ENCODE results near the gene NOCT.
"Not testable (repeated sequence)": the region's sequence is repeated elsewhere in the genome, so short reads cannot be mapped to it uniquely, and the experiment has no call there.

Gene NOCT

DNA sequence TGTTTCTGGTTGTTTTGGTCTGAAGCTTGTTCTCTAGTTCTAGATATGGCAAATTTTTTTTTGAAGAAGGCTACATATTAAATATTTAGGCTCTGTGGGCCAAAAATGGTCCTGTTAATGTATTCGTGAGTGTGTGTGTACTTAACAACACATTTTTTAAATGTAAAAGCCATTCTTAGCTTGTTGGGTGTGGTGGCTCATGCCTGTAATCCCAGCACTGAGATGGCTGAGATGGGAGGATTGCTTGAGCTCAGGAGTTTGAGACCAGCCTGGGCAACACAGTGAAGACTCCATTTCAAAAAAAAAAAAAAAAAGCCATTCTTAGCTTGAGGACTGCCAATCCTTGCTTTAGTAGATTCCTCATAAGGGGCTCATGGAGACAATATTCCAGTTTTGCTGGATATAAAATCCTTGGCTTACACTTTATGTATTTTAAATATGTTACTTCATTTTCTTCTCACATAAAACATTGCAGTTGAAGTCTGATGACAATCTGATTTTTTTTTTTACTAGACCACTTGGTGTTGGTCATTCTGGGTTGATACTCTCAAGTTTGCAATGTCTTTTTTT is 23.4 kb downstream of the NOCT start:
- no peak for FAIRE-seq
- no peak for DNase-seq (ENCODE audit: extremely low spot score, insufficient read length, low read depth)

DNA sequence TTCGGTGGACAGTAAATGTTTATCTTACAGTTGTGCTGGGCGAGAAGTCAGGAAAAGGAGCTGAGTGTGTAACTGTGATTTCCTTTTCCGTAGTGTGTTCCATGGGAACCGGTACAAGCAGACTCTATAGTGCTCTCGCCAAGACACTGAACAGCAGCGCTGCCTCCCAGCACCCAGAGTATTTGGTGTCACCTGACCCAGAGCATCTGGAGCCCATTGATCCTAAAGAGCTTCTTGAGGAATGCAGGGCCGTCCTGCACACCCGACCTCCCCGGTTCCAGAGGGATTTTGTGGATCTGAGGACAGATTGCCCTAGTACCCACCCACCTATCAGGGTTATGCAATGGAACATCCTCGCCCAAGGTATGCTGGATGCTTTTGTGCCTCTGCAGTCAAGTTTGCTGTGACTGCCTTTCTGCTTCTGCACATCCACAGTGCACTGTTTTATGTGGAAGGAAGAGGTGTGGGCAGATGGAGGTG is 27.4 kb downstream of the NOCT start:
- DNase-seq (ENCODE audit: extremely low spot score, insufficient read length, low read depth) = no peak
- no peak for FAIRE-seq

DNA sequence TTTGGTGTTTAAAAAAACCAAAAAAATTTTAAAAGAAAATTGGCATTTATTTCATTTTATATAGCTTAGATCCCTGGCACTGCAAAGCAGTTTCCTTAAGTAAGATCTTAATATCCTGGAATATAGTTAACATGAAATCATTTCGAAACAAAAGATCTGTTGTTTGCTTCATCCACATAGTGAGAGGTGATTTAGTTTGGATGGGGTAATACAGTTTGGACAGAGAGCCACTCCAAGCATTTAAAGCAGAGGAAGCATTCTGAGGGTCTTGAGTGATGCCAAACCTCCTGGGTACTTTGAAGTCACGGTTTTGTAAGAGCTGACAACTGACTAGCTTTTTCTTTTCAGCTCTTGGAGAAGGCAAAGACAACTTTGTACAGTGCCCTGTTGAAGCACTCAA is 28.7 kb downstream of the NOCT start:
- no peak for FAIRE-seq
- no peak for DNase-seq (ENCODE audit: extremely low spot score, insufficient read length, low read depth)

DNA sequence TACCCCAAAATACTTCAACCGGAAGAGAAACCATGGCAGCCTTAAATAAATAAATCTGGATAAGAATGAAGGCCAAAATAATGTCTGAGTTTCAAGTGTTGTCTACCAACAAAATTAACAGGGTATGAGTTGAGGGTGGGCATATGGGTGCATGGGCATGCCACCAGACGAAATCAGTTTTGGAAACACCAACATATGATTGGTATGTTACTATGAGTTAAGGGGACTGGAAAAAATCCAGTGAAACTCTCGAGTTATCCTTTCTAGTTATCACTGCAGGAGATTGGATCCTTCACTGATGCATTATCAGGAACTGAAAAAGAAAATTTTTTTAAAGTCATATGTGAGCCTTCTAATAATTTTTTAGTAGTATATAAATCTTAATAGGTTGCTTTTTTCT is 32.4 kb downstream of the NOCT start:
- FAIRE-seq (no peak), DNase-seq (ENCODE audit: extremely low spot score, insufficient read length, low read depth) (no peak)

DNA sequence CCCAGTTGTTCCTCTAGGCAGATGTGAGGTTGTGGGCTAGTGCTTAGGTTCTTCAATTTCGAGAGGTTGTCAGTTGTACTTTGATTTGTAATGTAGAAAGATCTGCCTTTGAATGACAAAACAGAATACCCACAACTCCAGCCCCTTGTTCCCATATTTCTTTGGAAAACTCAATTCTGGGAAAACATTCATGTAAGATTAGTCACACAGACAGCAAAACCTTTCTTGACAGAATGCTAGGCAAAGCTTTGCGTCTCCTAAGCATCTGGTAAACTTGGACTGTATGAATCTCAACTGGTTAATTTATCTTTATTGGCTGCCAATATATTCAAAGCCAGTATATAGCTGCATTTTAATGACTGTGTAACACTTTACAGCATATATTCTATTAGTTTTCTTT is 34.9 kb downstream of the NOCT start:
- FAIRE-seq (no peak), DNase-seq (ENCODE audit: extremely low spot score, insufficient read length, low read depth) (no peak)

DNA sequence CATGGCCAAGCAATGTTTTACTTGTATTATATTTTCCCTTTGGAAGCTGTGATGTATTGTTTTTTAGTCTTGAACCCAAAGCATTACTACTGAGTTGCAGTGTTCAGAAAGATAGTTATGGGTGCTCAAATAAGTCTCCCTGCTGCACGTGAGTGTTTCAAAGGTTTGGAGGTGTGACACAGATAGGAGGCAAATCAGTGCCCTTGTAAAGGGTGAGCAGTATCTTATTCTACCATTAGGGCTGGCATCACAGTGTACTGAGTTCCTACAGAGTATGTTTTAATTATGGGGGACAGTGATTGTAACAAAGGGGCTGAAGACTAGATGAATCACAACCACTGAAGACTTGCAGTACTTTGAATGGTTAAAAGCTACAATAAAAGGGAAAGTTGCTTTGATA is 38.3 kb downstream of the NOCT start:
- FAIRE-seq = no peak
- DNase-seq (ENCODE audit: extremely low spot score, insufficient read length, low read depth) = no peak

DNA sequence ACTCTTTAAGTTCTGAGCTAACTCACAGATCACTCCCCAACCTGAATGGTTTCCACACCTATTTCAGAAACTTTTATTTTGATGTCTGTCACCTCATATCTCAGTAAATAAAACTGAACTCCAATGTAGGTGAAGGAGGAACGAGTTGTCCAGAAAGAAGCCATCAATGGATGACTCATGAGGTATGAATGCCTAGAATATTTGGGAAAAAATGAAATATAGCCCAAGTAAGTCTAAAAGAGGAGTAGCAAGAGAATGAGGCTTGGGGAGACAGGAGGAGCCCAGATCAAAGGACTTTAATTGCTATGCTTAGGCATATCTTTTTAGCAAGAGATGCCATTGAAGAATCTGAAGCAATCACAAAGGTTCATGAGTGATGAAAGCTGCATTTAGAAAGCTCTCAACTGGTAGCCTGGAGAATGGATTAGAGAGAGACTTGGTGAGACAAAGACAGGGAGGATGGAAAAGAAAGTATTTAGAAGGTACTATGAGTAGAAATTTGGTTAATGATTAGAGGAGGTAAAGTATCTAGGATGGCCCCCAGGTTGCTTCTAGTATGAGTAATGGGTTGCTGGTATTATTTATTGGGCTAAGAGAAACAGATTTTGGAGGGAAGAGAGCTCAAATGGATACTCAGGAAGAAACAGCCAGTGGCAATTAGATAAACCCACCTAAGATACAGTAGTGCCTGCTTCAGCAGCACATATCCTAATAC is 39.4 kb downstream of the NOCT start:
- no peak for FAIRE-seq
- no peak for DNase-seq (ENCODE audit: extremely low spot score, insufficient read length, low read depth)

DNA sequence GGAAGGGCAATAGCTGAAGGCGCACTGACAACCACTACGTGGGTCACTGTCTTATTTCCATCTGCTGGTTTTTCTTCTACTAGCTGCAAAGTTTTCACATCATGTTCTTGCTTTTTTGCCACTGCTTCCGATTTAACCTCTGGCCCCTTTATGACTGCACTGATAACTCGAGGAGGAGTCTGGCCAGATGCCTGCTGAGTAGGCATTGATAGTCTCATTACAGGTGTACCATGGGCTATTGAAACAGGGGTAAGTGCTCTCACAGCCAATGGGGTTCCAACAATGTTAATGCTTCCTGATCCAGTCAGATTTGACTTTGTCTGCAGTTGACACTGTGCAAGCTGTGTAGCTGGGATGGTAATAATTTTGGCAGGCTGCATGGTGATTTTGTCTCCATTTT is 43.4 kb downstream of the NOCT start:
- not testable (repeated sequence) for DNase-seq (ENCODE audit: extremely low spot score, insufficient read length, low read depth); FAIRE-seq

DNA sequence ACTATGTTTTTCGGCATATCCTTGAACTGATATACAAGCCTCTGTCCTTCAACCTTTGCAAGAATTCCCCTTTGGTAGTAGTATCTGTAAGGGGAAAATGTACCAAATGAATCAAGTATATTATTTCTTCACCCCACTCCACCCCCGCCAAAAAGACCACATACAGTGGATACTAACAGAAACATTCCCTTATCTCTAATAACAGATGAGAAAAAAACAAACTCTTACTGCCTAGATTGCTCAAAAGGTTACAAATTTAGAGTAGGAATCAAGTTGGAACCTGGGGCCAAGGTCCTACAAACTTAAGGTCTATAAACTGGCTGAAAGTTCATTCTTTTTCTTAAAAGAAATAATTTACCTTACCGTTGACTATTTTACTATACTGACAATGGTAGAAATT is 45.0 kb downstream of the NOCT start:
- no peak for FAIRE-seq
- no peak for DNase-seq (ENCODE audit: extremely low spot score, insufficient read length, low read depth)

DNA sequence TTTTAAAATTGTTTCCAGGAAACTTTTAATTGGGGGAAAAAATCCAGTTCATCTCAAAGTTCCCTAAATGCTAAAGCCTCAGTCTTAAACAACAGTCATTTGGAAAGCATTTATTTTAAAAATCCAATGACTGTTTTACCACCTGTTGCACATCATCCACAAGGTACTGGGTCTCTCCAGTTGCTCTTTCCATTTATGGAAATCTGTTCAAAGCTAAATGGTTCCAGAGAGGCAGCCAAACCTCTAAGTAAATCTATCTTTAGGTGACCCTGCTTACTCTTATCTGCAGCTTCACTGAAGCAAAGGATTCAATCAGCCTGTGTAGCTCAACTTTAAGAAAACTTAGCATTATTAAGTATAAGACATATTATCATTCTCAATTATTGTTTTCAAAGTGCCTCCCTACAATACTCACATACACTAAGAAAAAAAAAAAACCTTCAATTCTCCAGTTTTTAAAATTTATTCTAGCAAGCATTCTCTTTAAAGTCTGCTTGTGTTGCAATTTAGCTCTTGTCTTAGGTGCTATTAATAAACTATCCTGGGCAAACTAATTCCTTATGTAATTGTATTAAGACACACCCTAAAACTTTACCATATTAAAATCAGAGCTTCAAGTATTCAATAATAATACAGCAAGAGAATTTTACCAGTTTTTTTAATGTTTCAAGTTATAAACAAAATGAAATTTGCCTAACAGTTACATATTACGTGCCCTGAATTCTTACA is 60.6 kb downstream of the NOCT start:
- DNase-seq (ENCODE audit: extremely low spot score, insufficient read length, low read depth) (no peak), FAIRE-seq (peak; percentile 35)

DNA sequence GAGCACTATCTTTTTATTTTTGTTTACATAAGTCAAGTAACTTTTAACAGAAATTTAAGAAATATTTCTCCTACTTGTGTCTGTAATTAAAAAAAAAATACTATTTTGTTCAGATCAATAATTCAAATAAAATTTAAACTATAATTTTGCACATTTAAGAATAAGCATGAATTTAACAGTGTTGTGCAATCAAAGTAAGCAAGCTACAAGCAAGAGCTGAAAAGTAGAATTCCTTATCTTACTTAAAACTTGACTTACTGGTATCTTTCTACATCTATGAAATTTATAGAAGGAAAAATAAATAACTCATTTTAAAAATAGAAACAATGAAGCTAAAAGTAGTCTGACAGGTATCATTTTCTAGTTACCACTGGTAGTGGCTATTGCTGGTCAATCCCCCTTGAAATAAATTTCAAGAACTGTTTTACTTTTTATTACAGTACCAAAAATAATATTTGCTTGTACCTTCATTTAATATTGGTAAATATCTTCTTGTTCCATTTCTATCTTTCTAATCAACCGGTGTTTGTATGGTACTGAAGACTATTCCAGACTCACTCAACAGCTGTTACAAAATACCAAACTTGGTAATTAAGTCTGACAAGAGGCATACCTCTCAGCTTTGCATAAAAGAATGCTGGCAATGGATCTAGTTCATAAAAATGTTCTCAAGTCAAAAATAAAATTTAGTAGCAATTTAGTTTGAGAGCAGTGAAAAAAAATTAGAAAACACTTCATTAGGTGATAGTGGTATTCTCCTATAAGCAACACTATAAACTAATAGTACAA is 62.2 kb downstream of the NOCT start:
- FAIRE-seq (peak; percentile 60), DNase-seq (ENCODE audit: extremely low spot score, insufficient read length, low read depth) (no peak)

DNA sequence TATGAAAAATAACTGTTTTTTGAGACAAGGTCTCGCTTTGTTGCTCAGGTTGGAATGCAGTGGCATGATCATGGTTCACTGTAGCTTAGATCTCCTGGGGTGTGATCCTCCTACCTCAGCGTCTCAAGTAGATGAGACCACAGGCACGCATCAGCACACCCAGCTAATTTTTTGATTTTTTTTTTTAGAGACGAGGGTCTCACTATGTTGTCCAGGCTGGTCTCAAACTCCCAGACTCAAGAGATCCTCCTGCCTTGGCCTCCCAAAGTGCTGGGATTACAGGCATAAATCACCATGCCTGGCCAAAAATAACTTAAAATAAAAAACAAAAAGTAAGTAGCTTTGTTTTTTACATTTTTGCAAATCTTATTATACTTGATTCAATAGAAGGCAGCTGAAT is 63.3 kb downstream of the NOCT start:
- DNase-seq (ENCODE audit: extremely low spot score, insufficient read length, low read depth) (no peak), FAIRE-seq (no peak)

DNA sequence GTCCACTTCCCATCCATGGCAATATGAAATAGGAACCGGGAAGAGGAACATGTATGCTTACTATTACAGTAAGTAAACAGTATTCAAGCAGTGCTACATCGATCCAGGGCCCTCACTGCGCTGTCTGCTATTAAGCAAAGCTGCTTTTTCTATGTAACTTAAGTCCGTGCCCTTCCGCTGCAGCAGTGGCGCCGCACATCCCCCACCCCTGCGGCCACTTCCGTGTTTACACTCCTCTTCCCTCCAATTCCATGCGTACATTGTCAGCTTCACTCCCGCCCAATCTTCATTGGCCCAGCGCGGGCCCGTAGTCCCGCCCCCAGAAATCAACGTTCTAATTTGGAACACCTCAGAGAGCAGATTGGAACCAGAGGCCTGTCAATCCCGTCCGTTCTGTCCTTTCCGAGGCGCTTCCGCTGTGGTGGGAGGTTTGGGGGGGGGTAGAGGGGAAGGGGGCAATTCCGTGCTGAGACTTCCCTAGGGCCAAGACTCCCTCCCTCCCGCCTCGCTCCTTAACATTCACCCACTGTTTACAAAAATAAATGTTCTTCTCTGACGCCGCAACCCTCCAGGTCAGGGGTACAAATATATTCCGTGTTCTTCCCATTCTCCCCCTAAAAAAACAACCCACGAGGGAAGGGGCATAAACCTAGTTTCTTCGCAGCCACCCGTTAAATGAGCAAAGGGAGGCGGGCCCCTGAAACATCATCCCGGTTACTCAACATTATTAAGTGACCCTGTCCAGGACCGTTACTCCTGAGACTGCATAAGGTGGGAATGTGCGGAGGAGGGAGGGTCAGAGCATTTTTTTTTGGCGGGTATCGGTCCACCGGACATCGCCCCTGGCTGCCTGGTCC is 67.4 kb downstream of the NOCT start:
- FAIRE-seq = peak; percentile 98

DNA sequence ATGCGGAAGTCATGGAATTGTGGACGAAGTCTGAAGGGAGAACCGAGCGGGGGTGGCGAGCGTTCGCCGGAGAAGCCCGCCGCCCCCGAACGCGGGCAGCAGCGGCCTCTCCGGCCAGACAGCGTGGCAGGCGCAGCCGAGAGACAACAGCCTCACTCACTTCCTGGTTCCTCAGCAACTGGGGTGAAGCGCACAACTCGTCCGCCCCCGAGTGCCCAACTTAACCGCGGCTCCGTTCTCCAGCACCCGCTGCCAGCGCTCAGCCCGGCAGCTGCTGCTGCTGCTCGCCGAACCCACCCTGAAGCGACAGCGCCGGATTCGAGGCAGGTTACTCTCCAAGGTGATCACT is 68.0 kb downstream of the NOCT start:
- peak; percentile 40 for DNase-seq (ENCODE audit: extremely low spot score, insufficient read length, low read depth)

More for the DNA sequence above, 67.4 kb downstream of the NOCT start:
- DNase-seq (ENCODE audit: extremely low spot score, insufficient read length, low read depth) = peak; percentile 81

DNA sequence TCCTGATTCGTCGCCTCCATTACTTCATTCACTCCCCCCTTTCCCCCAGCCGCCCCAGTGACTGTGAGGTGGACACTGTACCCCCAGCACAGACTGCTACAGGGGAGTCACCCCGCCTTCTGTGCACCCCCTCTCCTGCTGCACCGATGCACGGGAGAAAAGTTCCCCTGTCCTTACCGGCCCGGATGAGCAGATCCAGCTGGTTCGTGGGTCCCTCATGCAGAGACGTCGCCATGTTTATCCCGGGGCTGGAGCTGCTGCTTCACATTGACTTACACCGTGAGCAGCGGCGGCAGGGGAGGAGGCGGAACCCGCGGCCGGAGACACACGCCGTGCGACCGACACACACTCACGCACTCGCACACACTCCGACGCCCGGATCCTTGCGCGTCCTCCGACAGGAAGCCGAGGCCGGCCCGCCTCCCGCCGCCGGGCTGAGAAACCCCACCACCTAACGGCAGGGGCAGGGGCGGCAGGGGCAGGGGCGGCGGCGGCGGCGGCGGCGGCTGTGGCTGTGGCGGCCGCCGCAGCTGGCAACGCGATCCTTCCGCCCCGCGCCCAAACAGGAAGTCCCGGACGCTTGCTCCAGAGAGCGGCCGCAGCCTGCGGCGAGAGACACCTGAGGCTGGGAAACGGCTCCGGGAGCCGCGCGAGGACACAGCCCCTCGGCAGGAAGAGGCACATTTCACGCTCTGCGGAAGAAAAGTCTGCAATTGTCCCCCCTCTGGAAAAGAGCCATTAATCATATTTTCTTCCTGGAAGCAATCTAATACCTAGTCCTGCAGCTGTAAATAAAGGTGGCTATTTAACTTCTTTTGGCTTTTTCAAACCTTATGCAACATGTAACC is 68.6 kb downstream of the NOCT start:
- DNase-seq (ENCODE audit: extremely low spot score, insufficient read length, low read depth) = peak; percentile 64
- peak; percentile 74 for FAIRE-seq

More for the DNA sequence above, 68.0 kb downstream of the NOCT start:
- FAIRE-seq = no peak

DNA sequence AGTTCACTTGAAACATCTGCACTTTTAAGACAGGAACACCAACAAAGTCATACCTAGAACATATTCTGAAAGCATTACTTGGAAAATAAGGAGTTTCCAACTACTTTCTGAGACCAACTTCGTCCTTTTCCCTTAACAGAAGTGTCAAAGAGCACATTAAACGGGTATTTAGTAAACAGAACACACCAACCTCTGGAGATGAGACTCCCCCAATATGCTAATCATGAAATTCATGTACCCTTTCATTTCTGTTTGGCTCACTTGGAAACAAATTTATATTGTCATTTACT is 69.2 kb downstream of the NOCT start:
- FAIRE-seq (peak; percentile 47), DNase-seq (ENCODE audit: extremely low spot score, insufficient read length, low read depth) (no peak)

DNA sequence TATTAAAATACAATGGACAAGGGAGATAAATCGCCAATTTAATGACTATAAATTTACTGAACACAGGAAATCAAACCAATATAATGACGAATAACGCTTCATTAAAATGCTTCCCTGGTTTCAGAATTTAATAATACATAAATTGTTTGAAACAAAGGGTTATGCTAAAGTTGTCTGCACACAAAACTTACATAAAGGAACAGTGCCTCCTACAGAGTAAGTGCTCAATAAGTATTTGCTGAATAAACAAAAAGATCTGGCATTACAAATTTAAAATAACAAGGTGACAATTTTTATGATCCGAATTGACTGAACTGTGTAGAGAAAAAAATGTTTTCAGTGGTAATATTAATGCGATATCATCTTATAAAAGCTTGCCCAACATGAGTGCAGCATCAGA is 69.6 kb downstream of the NOCT start:
- no peak for FAIRE-seq
- no peak for DNase-seq (ENCODE audit: extremely low spot score, insufficient read length, low read depth)

DNA sequence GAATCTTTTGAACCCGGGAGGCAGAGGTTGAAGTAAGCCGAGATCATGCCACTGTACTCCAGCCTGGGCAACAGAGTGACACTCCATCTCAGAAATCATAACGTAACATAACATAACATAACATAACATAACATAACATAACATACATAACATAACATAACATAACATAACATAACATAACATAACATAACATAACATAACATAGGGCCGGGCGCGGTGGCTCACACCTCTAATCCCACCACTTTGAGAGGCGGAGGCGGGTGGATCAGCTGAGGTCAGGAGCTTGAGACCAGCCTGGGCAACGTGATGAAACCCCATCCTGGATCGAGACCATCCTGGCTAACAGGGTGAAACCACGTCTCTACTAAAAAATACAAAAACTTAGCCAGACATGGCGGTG is 76.7 kb downstream of the NOCT start:
- FAIRE-seq (no peak), DNase-seq (ENCODE audit: extremely low spot score, insufficient read length, low read depth) (no peak)
